B cell (primary cell): ENCODE measurements around the gene CTTN. TPM values are rescaled to one million over a fixed set of nuclear protein-coding genes. Genes with fewer than 3 reads are reported as not detected.

Experiments used
- ATAC-seq: fragments of 200-7000 bp; cut with Tn5 transposase; one replicate; pipeline ENCODE4 v1.10.0; 2021; ENCODE audit warnings: low read depth, mild to moderate bottlenecking, moderate number of reproducible peaks, moderate library complexity
- CTCF ChIA-PET: fragments of 350-600 bp; sonication (Branson Sonifier 250); formaldehyde crosslinking; loops from one replicate; lab custom pipeline; 2021; ENCODE audit warnings: antibody characterized with exemption, inconsistent platforms; lab: Charles Lee
- POLR2A ChIA-PET: fragments of 350-600 bp; sonication (Branson Sonifier 250); formaldehyde crosslinking; loops from one replicate; lab custom pipeline; 2021; ENCODE audit warnings: antibody characterized with exemption; lab: Charles Lee
- DNase-seq: peaks from one replicate; pipeline ENCODE4 v3.0.0; 2013
- H2AFZ ChIP-seq: 2 replicates; pipeline ENCODE4 v1.6.1; 2012; ENCODE audit warnings: mild to moderate bottlenecking, low read depth, low read length; ENCODE audit not compliant: insufficient read depth, poor library complexity, severe bottlenecking
- H3K27ac ChIP-seq, 2 donors: 1 replicate in 1 of 2; 2 replicates in 1 of 2; pipeline ENCODE4 v1.5.1; 2012 to 2013; ENCODE audit warnings: low read length in 2 of 2, mild to moderate bottlenecking in 2 of 2, moderate library complexity in 1 of 2
- H3K27me3 ChIP-seq, 4 experiments: fragments of 200-600 bp in 1 of 4; sonication (generic) in 1 of 4; replicated peaks in 1 of 4; 1 replicate in 2 of 4; 2 replicates in 2 of 4; pipeline versions ENCODE4 v1.6.1 to v1.7.0; 2013 to 2016; ENCODE audit warnings: low read length in 3 of 4, mild to moderate bottlenecking in 2 of 4, mixed read lengths in 1 of 4, moderate library complexity in 1 of 4; ENCODE audit not compliant: insufficient read depth in 4 of 4, control insufficient read depth in 3 of 4; ENCODE audit errors: control extremely low read depth in 1 of 4
- H3K36me3 ChIP-seq, 2 experiments: replicated peaks in 1 of 2; 1 replicate in 1 of 2; 2 replicates in 1 of 2; pipeline versions ENCODE4 v1.6.1 to v1.7.1; 2013; ENCODE audit warnings: low read length in 1 of 2; ENCODE audit not compliant: insufficient read depth in 2 of 2, control insufficient read depth in 1 of 2; ENCODE audit errors: control extremely low read depth in 1 of 2, extremely low read depth in 1 of 2
- H3K4me1 ChIP-seq, 2 donors: fragments of 200-600 bp in 1 of 2; sonication (generic) in 1 of 2; 1 replicate in 1 of 2; 2 replicates in 1 of 2; pipeline versions ENCODE4 v1.5.1 to v1.6.1; 2013 to 2017; ENCODE audit warnings: low read length in 2 of 2; ENCODE audit not compliant: control insufficient read depth in 2 of 2, insufficient read depth in 2 of 2
- H3K4me2 ChIP-seq: replicated peaks from 2 replicates; pipeline ENCODE3; 2012; ENCODE audit warnings: mild to moderate bottlenecking, low read depth, low read length; ENCODE audit not compliant: poor library complexity, severe bottlenecking
- H3K4me3 ChIP-seq, 5 experiments: fragments of 200-600 bp in 1 of 5; sonication (generic) in 1 of 5; 1 replicate in 3 of 5; 2 replicates in 2 of 5; pipeline versions ENCODE4 v1.5.1 to v1.7.0; 2011 to 2016; ENCODE audit warnings: low read length in 4 of 5, mild to moderate bottlenecking in 4 of 5, low read depth in 2 of 5, control low read depth in 1 of 5, moderate library complexity in 1 of 5; ENCODE audit not compliant: insufficient read depth in 1 of 5; ENCODE audit errors: control extremely low read depth in 1 of 5, extremely low read depth in 1 of 5
- H3K79me2 ChIP-seq: fragments of 200-600 bp; sonication (generic); one replicate; pipeline ENCODE4 v1.6.0; 2016; ENCODE audit warnings: low read length; ENCODE audit not compliant: control insufficient read depth, insufficient read depth
- H3K9ac ChIP-seq: fragments of 200-600 bp; sonication (generic); 2 replicates; pipeline ENCODE4 v1.6.1; 2017; ENCODE audit warnings: mild to moderate bottlenecking, low read length, moderate library complexity
- H3K9me3 ChIP-seq, 3 donors: one replicate each; pipeline versions ENCODE4 v1.6.1 to v1.7.1; 2013; ENCODE audit warnings: low read length in 2 of 3; ENCODE audit not compliant: control insufficient read depth in 2 of 3, insufficient read depth in 1 of 3; ENCODE audit errors: control extremely low read depth in 1 of 3
- H4K20me1 ChIP-seq: 2 replicates; pipeline ENCODE4 v1.6.0; 2012; ENCODE audit warnings: mild to moderate bottlenecking, low read length; ENCODE audit not compliant: insufficient read depth, control insufficient read depth, poor library complexity, severe bottlenecking
- H3K27ac Mint-ChIP-seq: one replicate; pipeline ENCODE4 v1.8.0; 2021; ENCODE audit warnings: mixed read lengths
- H3K27me3 Mint-ChIP-seq: one replicate; pipeline ENCODE4 v1.8.0; 2021; ENCODE audit warnings: mixed read lengths
- H3K4me1 Mint-ChIP-seq: one replicate; pipeline ENCODE4 v1.8.0; 2021; ENCODE audit warnings: mixed read lengths
- H3K4me3 Mint-ChIP-seq: one replicate; pipeline ENCODE4 v1.8.0; 2021; ENCODE audit warnings: mixed read lengths
- H3K9me3 Mint-ChIP-seq: one replicate; pipeline ENCODE4 v1.8.0; 2022; ENCODE audit warnings: mixed read lengths; ENCODE audit not compliant: insufficient read depth
- EZH2 ChIP-seq: IDR thresholded peaks from 2 replicates; pipeline ENCODE4 v1.6.1; 2012; ENCODE audit warnings: borderline replicate concordance, low read depth, mild to moderate bottlenecking, moderate library complexity, low read length; ENCODE audit not compliant: insufficient read depth, poor library complexity, severe bottlenecking
- WGBS: methylation state at CpG from one replicate; pipeline ENCODE4 v1.1.5; 2013; ENCODE audit warnings: missing lambda C conversion rate; ENCODE audit not compliant: insufficient coverage; 5-methylcytosine and 5-hydroxymethylcytosine counted together
- intact Hi-C: fragments of 100-400 bp; cut with micrococcal nuclease; formaldehyde crosslinking; loops from one replicate; pipeline ENCODE4 v1.10.0; 2022
- polyA plus RNA-seq: library from polyadenylated mRNA; depleted of rRNA; stranded (reverse); fragments of >200 nt; gene quantifications from 2 replicates; pipeline ENCODE4 v1.2.3, GENCODE V29; 2012
- total RNA-seq, 2 donors: library from RNA; stranded (reverse); fragments of 120-200 nt in 1 of 2; gene quantifications; 1 replicate in 1 of 2; 2 replicates in 1 of 2; pipeline versions ENCODE4 v1.2.3 to v1.2.4, GENCODE V29; 2013 to 2022
- TF ChIP-seq, protein P1 (sequence below): fragments of 200-600 bp; IDR thresholded peaks from one replicate; pipeline ENCODE4 v1.8.0; 2022; ENCODE audit warnings: antibody characterized with exemption, mild to moderate bottlenecking

The CTTN gene
- total and polyA plus RNA-seq, 2 donors (not counting 1 experiment from before 2014, with no cell fraction given), result 0.34 TPM; not detected in 1

DNA sequence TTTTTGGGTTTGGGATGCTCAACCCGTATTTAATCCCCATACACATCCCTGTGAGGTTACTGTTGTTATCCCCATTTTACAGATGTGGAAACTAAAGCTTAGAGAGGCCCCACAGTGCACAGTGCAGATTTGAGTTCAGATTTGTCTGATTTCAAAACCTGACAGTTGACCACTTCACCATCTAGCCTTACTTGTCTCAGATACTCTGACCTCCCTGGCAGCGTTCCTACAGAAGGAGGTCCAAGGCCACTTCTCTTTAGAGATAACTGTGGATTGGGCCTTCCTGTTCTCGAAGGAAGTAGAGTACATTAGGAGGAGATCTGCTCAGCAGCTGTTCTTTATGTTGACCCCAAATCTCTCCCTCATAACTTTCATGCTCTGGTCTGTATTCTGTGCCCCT lies 46.7 kb upstream of the CTTN start:
- H3K4me3 ChIP-seq, result no peak overlapping the region
- no peak for DNase-seq
- no peak overlapping the region for H2AFZ ChIP-seq
- no peak overlapping the region for H3K4me2 ChIP-seq
- 100% methylated on average over 2 of the region's 3 CpGs for WGBS
- H3K4me1 Mint-ChIP-seq, result no peaks in the 10 kb centered on the region
- no peak overlapping the region for H3K27ac Mint-ChIP-seq
- H3K4me1 ChIP-seq, result no peaks in the 10 kb centered on the region
- no peaks in the 10 kb centered on the region for H4K20me1 ChIP-seq
- H3K27ac ChIP-seq, result no peak overlapping the region
- ChIA-PET POLR2A (no interaction called here), CTCF (no interaction called here)
- H3K4me3 Mint-ChIP-seq, result no peak overlapping the region
- no peak for ATAC-seq
- no peaks in the 10 kb centered on the region for H3K27me3 ChIP-seq
- intact Hi-C loops, result no loop called here
- peaks cover 4 to 52% of the 10 kb centered on the region in 2 experiments for H3K36me3 ChIP-seq
- H3K27me3 Mint-ChIP-seq, result no peaks in the 10 kb centered on the region
- no peaks in the 10 kb centered on the region for H3K9me3 Mint-ChIP-seq
- no peak overlapping the region for H3K9ac ChIP-seq
- H3K9me3 ChIP-seq, result no peaks in the 10 kb centered on the region
- H3K79me2 ChIP-seq, result no peaks in the 10 kb centered on the region
- TF ChIP-seq EZH2, result no peak
- TF ChIP-seq, protein P1, sequence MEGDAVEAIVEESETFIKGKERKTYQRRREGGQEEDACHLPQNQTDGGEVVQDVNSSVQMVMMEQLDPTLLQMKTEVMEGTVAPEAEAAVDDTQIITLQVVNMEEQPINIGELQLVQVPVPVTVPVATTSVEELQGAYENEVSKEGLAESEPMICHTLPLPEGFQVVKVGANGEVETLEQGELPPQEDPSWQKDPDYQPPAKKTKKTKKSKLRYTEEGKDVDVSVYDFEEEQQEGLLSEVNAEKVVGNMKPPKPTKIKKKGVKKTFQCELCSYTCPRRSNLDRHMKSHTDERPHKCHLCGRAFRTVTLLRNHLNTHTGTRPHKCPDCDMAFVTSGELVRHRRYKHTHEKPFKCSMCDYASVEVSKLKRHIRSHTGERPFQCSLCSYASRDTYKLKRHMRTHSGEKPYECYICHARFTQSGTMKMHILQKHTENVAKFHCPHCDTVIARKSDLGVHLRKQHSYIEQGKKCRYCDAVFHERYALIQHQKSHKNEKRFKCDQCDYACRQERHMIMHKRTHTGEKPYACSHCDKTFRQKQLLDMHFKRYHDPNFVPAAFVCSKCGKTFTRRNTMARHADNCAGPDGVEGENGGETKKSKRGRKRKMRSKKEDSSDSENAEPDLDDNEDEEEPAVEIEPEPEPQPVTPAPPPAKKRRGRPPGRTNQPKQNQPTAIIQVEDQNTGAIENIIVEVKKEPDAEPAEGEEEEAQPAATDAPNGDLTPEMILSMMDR, result no peak

- Mint-ChIP-seq H3K4me3 (no peak overlapping the region), H3K4me1 (no peaks in the 10 kb centered on the region), H3K9me3 (no peaks in the 10 kb centered on the region), H3K27me3 (no peaks in the 10 kb centered on the region), H3K27ac (no peak overlapping the region)
- TF ChIP-seq, protein P1, result no peak
- TF ChIP-seq EZH2, result no peak
- Histone ChIP-seq H3K4me3 (no peak overlapping the region), H3K9ac (no peak overlapping the region), H3K4me2 (no peak overlapping the region), H3K79me2 (no peaks in the 10 kb centered on the region), H3K27ac (no peak overlapping the region), H3K27me3 (no peaks in the 10 kb centered on the region), H3K4me1 (no peaks in the 10 kb centered on the region), H4K20me1 (no peaks in the 10 kb centered on the region), H2AFZ (no peak overlapping the region), H3K9me3 (no peaks in the 10 kb centered on the region), H3K36me3 (peaks cover 4 to 52% of the 10 kb centered on the region in 2 experiments)
- ATAC-seq (no peak), DNase-seq (no peak)
- intact Hi-C loops, result no loop called here
- ChIA-PET CTCF (no interaction called here), POLR2A (no interaction called here)
- WGBS, result 100% methylated on average over 1 of the region's 1 CpG
Measured at GRCh38 chr11:70352100-70352499, 46.2 kb upstream of the CTTN start.
